Esophagus squamous epithelium (tissue), 4 donors: Measurements from ENCODE around the gene PEX6.

Experiments
- POLR2A ChIP-seq, 4 donors: fragments of 450-650 bp; IDR thresholded peaks; one replicate each; pipeline ENCODE4 v1.6.1; 2017; ENCODE audit warnings: antibody characterized with exemption in 4 of 4, mild to moderate bottlenecking in 4 of 4, moderate library complexity in 3 of 4
- TF ChIP-seq, protein P1 (sequence below), 6 experiments: fragments of 450-650 bp in 4 of 6; fragments of 200-600 bp in 2 of 6; sonication (generic) in 2 of 6; IDR thresholded peaks; one replicate each; pipeline ENCODE4 v1.5.1; 2016 to 2019; ENCODE audit warnings: antibody characterized with exemption in 6 of 6, mild to moderate bottlenecking in 4 of 6, moderate library complexity in 4 of 6

DNA sequence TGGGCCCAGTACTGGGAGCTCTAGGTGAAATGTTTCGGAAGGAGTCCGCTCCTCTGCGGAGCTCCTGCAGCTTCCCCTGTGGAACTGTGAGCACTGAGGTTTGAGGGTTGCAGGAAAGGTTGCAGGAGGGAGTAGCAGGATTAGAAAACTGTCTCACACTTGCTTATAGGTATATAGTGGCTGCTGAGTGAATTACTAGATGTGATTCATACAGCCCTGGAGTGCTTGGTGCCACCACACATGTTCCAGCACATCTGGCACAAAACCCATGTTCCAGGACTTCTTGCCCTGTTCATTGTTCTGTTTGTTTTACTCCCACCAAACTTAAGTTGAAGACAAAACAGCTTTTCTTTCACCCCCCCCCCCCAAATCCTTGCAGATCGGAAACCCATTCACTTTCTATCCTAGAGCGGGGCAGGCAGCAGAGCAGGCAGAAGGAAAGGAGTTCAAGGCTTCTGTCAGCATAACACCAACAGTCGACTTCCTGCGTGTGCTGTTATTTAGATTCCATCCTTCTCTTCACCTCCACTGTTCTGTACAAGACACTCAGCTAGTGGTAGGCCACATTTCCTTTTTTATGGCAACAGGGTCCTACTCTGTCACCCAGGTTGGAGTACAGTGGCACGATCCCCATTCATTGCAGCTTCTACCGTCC is 669 bp upstream of the PEX6 start:
- TF ChIP-seq, protein P1, sequence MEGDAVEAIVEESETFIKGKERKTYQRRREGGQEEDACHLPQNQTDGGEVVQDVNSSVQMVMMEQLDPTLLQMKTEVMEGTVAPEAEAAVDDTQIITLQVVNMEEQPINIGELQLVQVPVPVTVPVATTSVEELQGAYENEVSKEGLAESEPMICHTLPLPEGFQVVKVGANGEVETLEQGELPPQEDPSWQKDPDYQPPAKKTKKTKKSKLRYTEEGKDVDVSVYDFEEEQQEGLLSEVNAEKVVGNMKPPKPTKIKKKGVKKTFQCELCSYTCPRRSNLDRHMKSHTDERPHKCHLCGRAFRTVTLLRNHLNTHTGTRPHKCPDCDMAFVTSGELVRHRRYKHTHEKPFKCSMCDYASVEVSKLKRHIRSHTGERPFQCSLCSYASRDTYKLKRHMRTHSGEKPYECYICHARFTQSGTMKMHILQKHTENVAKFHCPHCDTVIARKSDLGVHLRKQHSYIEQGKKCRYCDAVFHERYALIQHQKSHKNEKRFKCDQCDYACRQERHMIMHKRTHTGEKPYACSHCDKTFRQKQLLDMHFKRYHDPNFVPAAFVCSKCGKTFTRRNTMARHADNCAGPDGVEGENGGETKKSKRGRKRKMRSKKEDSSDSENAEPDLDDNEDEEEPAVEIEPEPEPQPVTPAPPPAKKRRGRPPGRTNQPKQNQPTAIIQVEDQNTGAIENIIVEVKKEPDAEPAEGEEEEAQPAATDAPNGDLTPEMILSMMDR (IDR thresholded peaks at IDR 0.05) = peak in 2 of 6 experiments; percentile 9 to 29
- TF ChIP-seq POLR2A (IDR thresholded peaks at IDR 0.05) = no peak
